Measurements from ENCODE around the gene PCDHA8. TPM values are rescaled to one million over a fixed set of nuclear protein-coding genes. Genes with fewer than 3 reads are reported as not detected.

Gene PCDHA8
- total RNA-seq, 1 donor from 2014 or later = 0.90 TPM

DNA sequence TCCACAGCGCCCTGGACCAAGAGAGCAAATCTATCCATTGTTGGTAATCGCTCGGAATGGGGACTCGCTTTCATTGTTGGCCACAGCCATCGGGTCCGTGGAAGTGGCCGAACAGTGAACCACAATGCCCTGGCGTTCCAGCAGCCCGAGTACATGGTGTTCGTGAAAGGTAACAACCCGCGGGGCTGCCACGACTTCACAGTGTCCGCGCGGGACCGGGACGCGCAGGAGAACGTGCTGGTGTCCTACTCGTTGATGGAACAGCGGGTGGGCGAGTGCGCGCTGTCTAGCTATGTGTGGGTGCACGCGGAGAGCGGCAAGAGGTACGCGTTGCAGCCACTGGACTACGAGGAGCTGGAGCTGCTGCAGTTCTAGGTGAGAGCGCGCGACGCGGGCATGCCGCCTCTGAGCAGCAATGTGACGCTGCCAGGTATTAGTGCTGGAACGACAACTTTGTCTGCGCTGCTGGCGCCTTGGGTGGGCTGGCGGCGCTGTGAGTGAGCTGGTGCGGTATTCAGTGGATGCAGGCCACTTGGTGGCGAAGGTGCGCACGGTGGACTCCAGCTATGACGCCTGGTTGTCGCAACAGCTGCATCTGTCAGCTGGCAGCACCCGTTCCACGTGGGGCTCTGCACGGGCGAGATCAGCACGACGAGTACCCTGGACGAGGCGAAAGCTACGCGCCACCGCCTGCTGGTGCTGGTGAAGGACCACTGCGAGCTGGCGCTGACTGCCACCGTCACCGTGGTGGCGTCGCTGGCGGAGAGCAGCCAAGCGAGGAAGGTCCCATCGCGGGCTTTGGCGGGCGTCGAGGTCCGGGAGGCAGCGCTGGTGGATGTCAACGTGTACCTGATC lies 21.7 kb downstream of the PCDHA8 start:
- no peak for DNase-seq (ENCODE audit: low spot score)
- Mint-ChIP-seq H3K27ac (no peak overlapping the region), H3K4me1 (no peaks in the 10 kb centered on the region), H3K4me3 (no peak overlapping the region), H3K27me3 (ENCODE audit: insufficient read depth, low read depth) (peaks cover 3% of the 10 kb centered on the region), H3K36me3 (peaks cover 27% of the 10 kb centered on the region), H3K9me3 (peaks cover 37% of the 10 kb centered on the region)
- H3K9me3 ChIP-seq (ENCODE audit: low read depth) = peaks cover 5% of the 10 kb centered on the region
- H3K79me2 ChIP-seq (ENCODE audit: low read depth) = no peaks in the 10 kb centered on the region
- H3K4me2 ChIP-seq = no peak overlapping the region
- no peaks in the 10 kb centered on the region for H3K36me3 ChIP-seq
- H3F3A ChIP-seq (ENCODE audit: low read depth) = no peaks in the 10 kb centered on the region
- TF ChIP-seq EZH2phosphoT487 (IDR thresholded peaks at IDR 0.05) (no peak), CTCF (IDR thresholded peaks at IDR 0.05) (no peak), EZH2 (IDR thresholded peaks at IDR 0.05) (no peak)
- no peak overlapping the region for H2AFZ ChIP-seq (replicated peaks)
- no peak overlapping the region for H3K27ac ChIP-seq
- no peaks in the 10 kb centered on the region for H4K20me1 ChIP-seq (ENCODE audit: low read depth)
- no peaks in the 10 kb centered on the region for H3K27me3 ChIP-seq
- no peak overlapping the region for H3K9ac ChIP-seq
- no peak overlapping the region for H3K4me3 ChIP-seq
- H3K4me1 ChIP-seq = no peaks in the 10 kb centered on the region

DNA sequence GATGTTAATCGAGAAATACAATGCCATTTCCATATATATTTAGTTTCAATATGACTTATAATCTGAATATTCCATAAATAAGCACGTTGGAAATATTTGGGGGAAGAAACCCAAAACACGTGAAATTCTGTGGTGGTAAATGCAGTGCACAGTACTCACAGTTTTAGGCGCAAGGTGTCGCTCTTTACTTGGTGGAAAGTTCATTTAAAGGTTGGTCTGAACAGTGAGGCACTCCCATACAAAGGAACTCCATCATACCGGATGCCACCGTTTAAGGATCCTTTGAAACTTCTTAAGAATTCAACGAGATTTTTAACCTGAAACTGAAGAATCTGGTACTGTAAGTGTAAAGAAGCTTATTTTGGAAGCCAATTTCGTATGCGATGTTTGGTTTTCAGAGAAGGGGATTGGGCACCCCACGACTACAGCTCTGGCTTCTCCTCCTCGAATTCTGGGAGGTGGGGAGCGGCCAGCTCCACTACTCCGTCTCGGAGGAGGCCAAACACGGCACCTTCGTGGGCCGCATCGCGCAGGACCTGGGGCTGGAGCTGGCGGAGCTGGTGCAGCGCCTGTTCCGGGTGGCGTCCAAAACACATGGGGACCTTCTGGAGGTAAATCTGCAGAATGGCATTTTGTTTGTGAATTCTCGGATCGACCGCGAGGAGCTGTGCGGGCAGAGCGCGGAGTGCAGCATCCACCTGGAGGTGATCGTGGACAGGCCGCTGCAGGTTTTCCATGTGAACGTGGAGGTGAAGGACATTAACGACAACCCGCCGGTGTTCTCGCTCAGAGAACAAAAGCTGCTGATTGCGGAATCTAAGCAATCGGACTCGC lies 28.0 kb downstream of the PCDHA8 start, which contains the start of gene PCDHA11:
TSS of gene PCDHA11 (plus strand) at position 237 of the 834 bp plus-strand sequence. CDS start at position 384, 147 bp downstream.
- Histone ChIP-seq H3K79me2 (ENCODE audit: low read depth) (peaks cover 4% of the 10 kb centered on the region), H3K36me3 (peaks cover 4% of the 10 kb centered on the region), H3K4me1 (no peaks in the 10 kb centered on the region), H3K9me3 (ENCODE audit: low read depth) (no peaks in the 10 kb centered on the region), H2AFZ (replicated peaks) (no peak within 1 kb of the TSS), H4K20me1 (ENCODE audit: low read depth) (no peaks in the 10 kb centered on the region), H3K4me2 (peak within 1 kb of the TSS; percentile 73), H3K9ac (no peak within 1 kb of the TSS), H3F3A (ENCODE audit: low read depth) (peaks cover 2% of the 10 kb centered on the region), H3K27ac (no peak within 1 kb of the TSS), H3K4me3 (peak within 1 kb of the TSS; percentile 55), H3K27me3 (no peaks in the 10 kb centered on the region)
- H3K27ac Mint-ChIP-seq = peak within 1 kb of the TSS; percentile 25
- DNase-seq (ENCODE audit: low spot score) = peak; percentile 63
- peaks cover 29% of the 10 kb centered on the region for H3K36me3 Mint-ChIP-seq
- no peaks in the 10 kb centered on the region for H3K27me3 Mint-ChIP-seq (ENCODE audit: insufficient read depth, low read depth)
- peak within 1 kb of the TSS; percentile 88 for H3K4me3 Mint-ChIP-seq
- TF ChIP-seq EZH2 (IDR thresholded peaks at IDR 0.05) (no peak), EZH2phosphoT487 (IDR thresholded peaks at IDR 0.05) (no peak), CTCF (IDR thresholded peaks at IDR 0.05) (peak; percentile 57)
- peaks cover 3% of the 10 kb centered on the region for H3K4me1 Mint-ChIP-seq
- H3K9me3 Mint-ChIP-seq = peaks cover 24% of the 10 kb centered on the region

GRCh38 chr5:140869555-140869886 lies 28.5 kb downstream of the PCDHA8 start:
- H3K36me3 ChIP-seq = peaks cover 4% of the 10 kb centered on the region
- no peak for DNase-seq (ENCODE audit: low spot score)
- TF ChIP-seq EZH2phosphoT487 (IDR thresholded peaks at IDR 0.05) (no peak), EZH2 (IDR thresholded peaks at IDR 0.05) (no peak), CTCF (IDR thresholded peaks at IDR 0.05) (peak; percentile 50)
- H3K4me1 ChIP-seq = no peaks in the 10 kb centered on the region
- peaks cover 10% of the 10 kb centered on the region for H3K79me2 ChIP-seq (ENCODE audit: low read depth)
- Mint-ChIP-seq H3K27me3 (ENCODE audit: insufficient read depth, low read depth) (no peaks in the 10 kb centered on the region), H3K36me3 (peaks cover 31% of the 10 kb centered on the region), H3K4me3 (peak overlapping the region; percentile 88), H3K9me3 (peaks cover 21% of the 10 kb centered on the region), H3K4me1 (peaks cover 3% of the 10 kb centered on the region), H3K27ac (peak overlapping the region; percentile 25)
- H3K4me2 ChIP-seq = peak overlapping the region; percentile 73
- no peaks in the 10 kb centered on the region for H4K20me1 ChIP-seq (ENCODE audit: low read depth)
- H3K27me3 ChIP-seq = no peaks in the 10 kb centered on the region
- H3K4me3 ChIP-seq = peak overlapping the region; percentile 55
- H3K9ac ChIP-seq = no peak overlapping the region
- H3F3A ChIP-seq (ENCODE audit: low read depth) = peaks cover 7% of the 10 kb centered on the region
- H3K27ac ChIP-seq = no peak overlapping the region
- no peaks in the 10 kb centered on the region for H3K9me3 ChIP-seq (ENCODE audit: low read depth)
- H2AFZ ChIP-seq (replicated peaks) = no peak overlapping the region
